CD4-positive, alpha-beta memory T cell (primary cell): ENCODE results near the gene CAMKMT. TPM values are rescaled to one million over a fixed set of nuclear protein-coding genes. Genes with fewer than 3 reads are reported as not detected.
"Not testable (repeated sequence)": the region's sequence is repeated elsewhere in the genome, so short reads cannot be mapped to it uniquely, and the experiment has no call there.

Experiments used
- CTCF ChIA-PET: fragments of 350-600 bp; sonication (Branson Sonifier 250); formaldehyde crosslinking; loops from one replicate; lab custom pipeline; 2021; ENCODE audit warnings: inconsistent platforms; ENCODE audit not compliant: partially characterized antibody; lab: Charles Lee
- POLR2A ChIA-PET: fragments of 350-600 bp; sonication (Branson Sonifier 250); formaldehyde crosslinking; loops from one replicate; lab custom pipeline; 2021; ENCODE audit not compliant: partially characterized antibody; lab: Charles Lee
- DNase-seq, 5 donors: peaks; one replicate each; pipeline versions ENCODE4 v3.0.0 to v3.0.0-alpha.2; 2020 to 2022; ENCODE audit warnings: mixed read lengths in 1 of 5
- H3K27ac ChIP-seq: one replicate; pipeline ENCODE4 v1.7.0; 2013; ENCODE audit warnings: low read depth, low read length
- H3K27me3 ChIP-seq: 2 replicates; pipeline ENCODE4 v1.7.0; 2013; ENCODE audit warnings: mild to moderate bottlenecking, low read length, moderate library complexity; ENCODE audit not compliant: insufficient read depth
- H3K36me3 ChIP-seq: 2 replicates; pipeline ENCODE4 v1.7.0; 2013; ENCODE audit warnings: mild to moderate bottlenecking, low read length, moderate library complexity; ENCODE audit not compliant: insufficient read depth
- H3K4me1 ChIP-seq: 2 replicates; pipeline ENCODE4 v1.7.0; 2013; ENCODE audit warnings: mild to moderate bottlenecking, low read length, moderate library complexity; ENCODE audit not compliant: insufficient read depth
- H3K4me3 ChIP-seq, 2 donors: one replicate each; pipeline ENCODE4 v1.7.0; 2013; ENCODE audit warnings: low read length in 2 of 2, mild to moderate bottlenecking in 1 of 2
- H3K9me3 ChIP-seq, 2 donors: one replicate each; pipeline ENCODE4 v1.7.0; 2013; ENCODE audit warnings: low read length in 2 of 2, control low read depth in 1 of 2; ENCODE audit not compliant: control insufficient read depth in 1 of 2
- H3K27ac Mint-ChIP-seq, 7 donors: one replicate each; pipeline ENCODE4 v1.8.0; 2020 to 2021; ENCODE audit warnings: mixed read lengths in 7 of 7, mild to moderate bottlenecking in 6 of 7, inconsistent platforms in 3 of 7, moderate library complexity in 3 of 7
- H3K27me3 Mint-ChIP-seq, 2 donors: one replicate each; pipeline ENCODE4 v1.8.0; 2020 to 2021; ENCODE audit warnings: mixed read lengths in 2 of 2
- H3K36me3 Mint-ChIP-seq, 2 donors: one replicate each; pipeline ENCODE4 v1.8.0; 2020 to 2021; ENCODE audit warnings: mixed read lengths in 2 of 2, inconsistent platforms in 1 of 2, mild to moderate bottlenecking in 1 of 2
- H3K4me1 Mint-ChIP-seq, 4 donors: one replicate each; pipeline ENCODE4 v1.8.0; 2020 to 2021; ENCODE audit warnings: mixed read lengths in 4 of 4, mild to moderate bottlenecking in 1 of 4
- H3K4me3 Mint-ChIP-seq, 8 donors: one replicate each; pipeline ENCODE4 v1.8.0; 2020 to 2021; ENCODE audit warnings: mixed read lengths in 8 of 8, mild to moderate bottlenecking in 7 of 8, moderate library complexity in 6 of 8, inconsistent platforms in 3 of 8
- H3K9me3 Mint-ChIP-seq, 8 donors: one replicate each; pipeline ENCODE4 v1.8.0; 2020 to 2021; ENCODE audit warnings: mixed read lengths in 8 of 8, mild to moderate bottlenecking in 5 of 8, inconsistent platforms in 3 of 8, moderate library complexity in 1 of 8
- intact Hi-C: fragments of 100-400 bp; cut with micrococcal nuclease; formaldehyde crosslinking; loops from one replicate; pipeline ENCODE4 v1.15.1; 2023
- polyA plus RNA-seq, 2 donors: library from polyadenylated mRNA; unstranded; fragments of 300-500 nt; fragmentation: Illumina TruSeq; gene quantifications; one replicate each; pipeline ENCODE4 v1.2.3, GENCODE V29; 2021
- total RNA-seq, 2 experiments: library from RNA; stranded (reverse); gene quantifications; one replicate each; pipeline ENCODE4 v1.2.3, GENCODE V29; 2021

Gene CAMKMT
- total and polyA plus RNA-seq, 4 experiments from 2014 or later = 9.3 to 19.7 (median 15.7) TPM

GRCh38 chr2:44371445-44371844 is 9.7 kb downstream of the CAMKMT start:
- CTCF ChIA-PET = no interaction called here
- Mint-ChIP-seq H3K27me3 (no peaks in the 10 kb centered on the region), H3K4me1 (peaks cover 5 to 13% (median 10%) of the 10 kb centered on the region in 4 donors), H3K27ac (no peak overlapping the region), H3K9me3 (no peaks in the 10 kb centered on the region), H3K4me3 (no peak overlapping the region), H3K36me3 (peaks cover 17 to 23% of the 10 kb centered on the region in 2 donors)
- no peak overlapping the region for H3K27ac ChIP-seq
- POLR2A ChIA-PET = interaction anchor here (0.6 to 1.0 kb wide), 3 partner anchors 9 to 49 kb away, joined by 3 to 4 read pairs (median 3); no protein-coding TSS in a partner anchor
- H3K27me3 ChIP-seq = no peaks in the 10 kb centered on the region
- DNase-seq = no peak
- intact Hi-C loops = no loop called here
- no peaks in the 10 kb centered on the region for H3K36me3 ChIP-seq
- no peaks in the 10 kb centered on the region for H3K9me3 ChIP-seq
- H3K4me3 ChIP-seq = no peak overlapping the region
- peaks cover 6% of the 10 kb centered on the region for H3K4me1 ChIP-seq

GRCh38 chr2:44372246-44372645 is 10.5 kb downstream of the CAMKMT start:
- Mint-ChIP-seq H3K9me3 (no peaks in the 10 kb centered on the region), H3K4me3 (no peak overlapping the region), H3K4me1 (peaks cover 5 to 13% (median 10%) of the 10 kb centered on the region in 4 donors), H3K27ac (no peak overlapping the region), H3K27me3 (no peaks in the 10 kb centered on the region), H3K36me3 (peaks cover 17 to 23% of the 10 kb centered on the region in 2 donors)
- intact Hi-C loops = no loop called here
- CTCF ChIA-PET = no interaction called here
- POLR2A ChIA-PET = interaction anchor here (1.0 kb wide), 1 partner anchor 13 kb away, joined by 3 read pairs; no protein-coding TSS in a partner anchor
- Histone ChIP-seq H3K4me1 (peaks cover 6% of the 10 kb centered on the region), H3K9me3 (no peaks in the 10 kb centered on the region), H3K27ac (no peak overlapping the region), H3K4me3 (no peak overlapping the region), H3K36me3 (no peaks in the 10 kb centered on the region), H3K27me3 (no peaks in the 10 kb centered on the region)
- no peak for DNase-seq

DNA sequence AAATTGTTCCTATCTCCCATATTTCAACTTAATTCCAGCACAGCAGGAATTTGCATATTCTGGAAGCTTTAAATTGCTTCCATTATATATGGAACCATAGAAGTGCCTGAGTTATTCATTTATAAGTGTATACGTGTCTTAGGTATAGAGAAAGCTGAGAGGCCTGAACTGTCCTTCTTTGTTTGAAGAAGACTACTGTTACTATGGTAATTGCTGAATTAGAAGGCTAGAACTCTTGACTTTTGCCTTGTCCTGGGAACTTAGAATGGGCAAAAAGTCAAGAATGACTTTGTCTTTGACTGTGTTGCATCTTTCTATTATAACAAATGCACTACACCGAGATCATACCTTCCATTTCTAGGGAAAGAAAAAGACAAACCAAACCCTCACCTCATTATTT is 15.7 kb downstream of the CAMKMT start:
- POLR2A ChIA-PET = interaction anchor here (1.5 kb wide), 1 partner anchor 15 kb away, joined by 5 read pairs; the partner anchor contains the start of gene CAMKMT
- Mint-ChIP-seq H3K27ac (no peak overlapping the region), H3K9me3 (no peaks in the 10 kb centered on the region), H3K27me3 (no peaks in the 10 kb centered on the region), H3K36me3 (peaks cover 27 to 43% of the 10 kb centered on the region in 2 donors), H3K4me1 (peaks cover 0 to 6% (median 1%) of the 10 kb centered on the region in 4 donors), H3K4me3 (no peak overlapping the region)
- Histone ChIP-seq H3K36me3 (no peaks in the 10 kb centered on the region), H3K4me3 (no peak overlapping the region), H3K27ac (no peak overlapping the region), H3K9me3 (no peaks in the 10 kb centered on the region), H3K4me1 (no peaks in the 10 kb centered on the region), H3K27me3 (no peaks in the 10 kb centered on the region)
- no peak for DNase-seq
- intact Hi-C loops = no loop called here
- CTCF ChIA-PET = interaction anchor here (1.0 to 1.7 kb wide), 3 partner anchors 9 to 16 kb away, joined by 3 to 7 read pairs (median 5); no protein-coding TSS in a partner anchor

DNA sequence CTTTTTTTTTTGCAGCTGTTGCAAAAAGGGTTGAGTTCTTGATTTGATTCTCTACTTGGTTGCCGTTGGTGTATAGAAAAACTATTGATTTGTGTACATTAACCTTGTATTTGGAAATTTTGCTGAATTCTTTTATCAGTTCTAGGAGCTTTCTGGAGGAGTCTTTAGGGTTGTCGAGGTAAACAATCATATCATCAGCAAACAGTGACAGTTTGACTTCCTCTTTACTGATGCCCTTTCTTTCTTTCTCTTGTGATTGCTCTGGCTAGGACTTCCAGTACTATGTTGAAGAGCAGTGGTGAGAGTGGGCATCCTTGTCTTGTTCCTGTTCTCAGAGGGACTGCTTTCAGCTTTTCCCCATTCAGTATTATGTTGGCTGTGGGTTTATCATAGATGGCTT is 23.5 kb downstream of the CAMKMT start:
- intact Hi-C loops, H3K9me3 Mint-ChIP-seq, H3K27ac ChIP-seq, H3K27me3 ChIP-seq, H3K4me1 ChIP-seq, DNase-seq, H3K36me3 ChIP-seq, H3K9me3 ChIP-seq, H3K27me3 Mint-ChIP-seq, H3K4me3 ChIP-seq, H3K4me3 Mint-ChIP-seq, POLR2A ChIA-PET, CTCF ChIA-PET, H3K27ac Mint-ChIP-seq: not testable (repeated sequence)
- Mint-ChIP-seq H3K36me3 (peaks cover 21 to 46% of the 10 kb centered on the region in 2 donors), H3K4me1 (peaks cover 11 to 29% (median 15%) of the 10 kb centered on the region in 4 donors)

DNA sequence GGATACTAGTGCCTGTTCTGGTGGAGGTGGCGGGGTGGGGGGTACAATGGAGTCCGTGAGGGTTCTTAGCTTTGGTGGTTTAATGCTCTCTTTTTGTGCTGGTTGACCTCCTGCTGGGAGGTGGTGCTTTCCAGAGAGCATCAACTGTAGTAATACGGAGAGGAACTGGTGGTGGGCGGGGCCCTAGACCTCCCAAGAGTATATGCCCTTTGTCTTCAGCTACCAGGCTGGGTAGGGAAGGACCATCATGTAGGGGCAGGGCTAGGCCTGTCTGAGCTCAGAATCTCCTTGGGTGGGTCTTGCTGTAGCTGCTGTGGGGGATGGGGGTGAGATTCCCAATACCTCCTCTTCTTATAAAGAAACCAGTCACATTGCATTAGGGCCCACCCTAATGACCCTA is 27.1 kb downstream of the CAMKMT start:
- Mint-ChIP-seq H3K4me3 (no peak overlapping the region), H3K27ac (no peak overlapping the region), H3K9me3 (peaks cover 0 to 8% (median 0%) of the 10 kb centered on the region in 8 donors), H3K36me3 (peaks cover 10 to 27% of the 10 kb centered on the region in 2 donors), H3K4me1 (peaks cover 11 to 29% (median 13%) of the 10 kb centered on the region in 4 donors), H3K27me3 (no peaks in the 10 kb centered on the region)
- intact Hi-C loops = no loop called here
- CTCF ChIA-PET = interaction anchor here (0.9 to 1.6 kb wide), 4 partner anchors 11 to 345 kb away, joined by 3 to 6 read pairs (median 4); no protein-coding TSS in a partner anchor
- Histone ChIP-seq H3K27ac (no peak overlapping the region), H3K27me3 (no peaks in the 10 kb centered on the region), H3K4me3 (no peak overlapping the region), H3K9me3 (no peaks in the 10 kb centered on the region), H3K4me1 (no peaks in the 10 kb centered on the region), H3K36me3 (no peaks in the 10 kb centered on the region)
- no peak for DNase-seq
- POLR2A ChIA-PET = no interaction called here

- no peaks in the 10 kb centered on the region for H3K36me3 ChIP-seq
- Mint-ChIP-seq H3K27ac (no peak overlapping the region), H3K36me3 (peaks cover 6 to 16% of the 10 kb centered on the region in 2 donors), H3K9me3 (peaks cover 0 to 4% (median 0%) of the 10 kb centered on the region in 8 donors), H3K27me3 (no peaks in the 10 kb centered on the region), H3K4me1 (peaks cover 9 to 26% (median 13%) of the 10 kb centered on the region in 4 donors), H3K4me3 (no peak overlapping the region)
- DNase-seq = no peak
- ChIA-PET CTCF (interaction anchor here (0.6 to 4.2 kb wide), 3 partner anchors 27 to 434 kb away, joined by 3 to 22 read pairs (median 4); partner anchors contain the start of genes CAMKMT and PREPL), POLR2A (interaction anchor here (1.8 kb wide), 1 partner anchor 27 kb away, joined by 3 read pairs; no protein-coding TSS in a partner anchor)
- H3K27ac ChIP-seq = no peak overlapping the region
- no peak overlapping the region for H3K4me3 ChIP-seq
- no peaks in the 10 kb centered on the region for H3K27me3 ChIP-seq
- intact Hi-C loops = loop anchor here (2.0 to 5.0 kb wide), 2 partner anchors 87 to 303 kb away; no protein-coding TSS in a partner anchor
- H3K4me1 ChIP-seq = no peaks in the 10 kb centered on the region
- no peaks in the 10 kb centered on the region for H3K9me3 ChIP-seq
Observed at GRCh38 chr2:44389895-44390294, 28.1 kb downstream of the CAMKMT start.

- Mint-ChIP-seq H3K4me3 (no peak overlapping the region), H3K36me3 (peaks cover 1 to 8% of the 10 kb centered on the region in 2 donors), H3K27me3 (no peaks in the 10 kb centered on the region), H3K4me1 (peaks cover 4 to 10% (median 6%) of the 10 kb centered on the region in 4 donors), H3K27ac (no peak overlapping the region), H3K9me3 (peaks cover 0 to 2% (median 0%) of the 10 kb centered on the region in 8 donors)
- Histone ChIP-seq H3K4me1 (no peaks in the 10 kb centered on the region), H3K36me3 (no peaks in the 10 kb centered on the region), H3K9me3 (no peaks in the 10 kb centered on the region), H3K27ac (no peak overlapping the region), H3K27me3 (no peaks in the 10 kb centered on the region), H3K4me3 (no peak overlapping the region)
- intact Hi-C loops = loop anchor here (1.0 to 5.0 kb wide), 2 partner anchors 85 to 563 kb away; no protein-coding TSS in a partner anchor
- POLR2A ChIA-PET = interaction anchor here (1.0 kb wide), 1 partner anchor 31 kb away, joined by 3 read pairs; the partner anchor contains the start of genes CAMKMT and PREPL
- peak; percentile 3 to 30 (median 21) for DNase-seq
- CTCF ChIA-PET = interaction anchor here (0.7 to 5.7 kb wide), 15 partner anchors 9 to 564 kb away, joined by 3 to 44 read pairs (median 5); partner anchors contain the start of genes CAMKMT and PREPL
Observed at GRCh38 chr2:44392338-44392943, 30.7 kb downstream of the CAMKMT start.
